ENCODE data around the gene SLC4A3. TPM values are rescaled to one million over a fixed set of nuclear protein-coding genes. Genes with fewer than 3 reads are reported as not detected.

The SLC4A3 gene
- total and polyA plus RNA-seq, 2 of the 13 experiments (the other 11 are each of a cell fraction or from before 2014, with no cell fraction given) = 0.18 to 0.95 TPM

GRCh38 chr2:219578811-219579613, 48.4 kb upstream of the SLC4A3 start:
- Histone ChIP-seq H3K79me2 (ENCODE audit: insufficient read depth, low read length) (no peaks in the 10 kb centered on the region), H3K9ac (ENCODE audit: insufficient read depth, low read depth, low read length) (no peak overlapping the region), H3K27me3 (ENCODE audit: control insufficient read depth in 1 of 2, insufficient read depth in 2 of 2, low read length in 2 of 2) (no peaks in the 10 kb centered on the region), H3K4me1 (ENCODE audit: insufficient read depth, low read length) (peaks cover 64% of the 10 kb centered on the region), H3K4me2 (ENCODE audit: low read depth, low read length) (no peak overlapping the region), H2AFZ (ENCODE audit: low read length) (peak overlapping the region; percentile 74), H3K9me3 (ENCODE audit: low read length) (no peaks in the 10 kb centered on the region), H3K27ac (ENCODE audit: extremely low read length, insufficient read depth, low read length) (no peak overlapping the region), H3K36me3 (replicated peaks in 1 of 2; ENCODE audit: control insufficient read depth in 1 of 2, insufficient read depth in 2 of 2, low read length in 2 of 2) (no peaks in the 10 kb centered on the region), H3K4me3 (replicated peaks in 1 of 3; ENCODE audit: insufficient read depth in 1 of 3, low read depth in 2 of 3, low read length in 3 of 3) (no peak overlapping the region), H4K20me1 (ENCODE audit: insufficient read depth, low read length) (no peaks in the 10 kb centered on the region)
- intact Hi-C loops (cut with micrococcal nuclease; ENCODE audit: unreplicated experiment) (loop anchor here (5.0 kb wide), 1 partner anchor 48 kb away; the partner anchor contains the start of gene SLC4A3), in situ Hi-C loops (cut with HindIII; ENCODE audit: extremely low pct_ligation_motif_present, low pct_unique_long_range_greater_than_20kb) (no loop called here)
- DNase-seq (ENCODE audit: low spot score) = no peak
- 83% methylated on average over 8 of the region's 8 CpGs for WGBS (ENCODE audit: low lambda C conversion rate)
- POLR2A ChIA-PET = interaction anchor here (0.6 to 5.5 kb wide), 2 partner anchors 8 to 17 kb away, joined by 3 to 82 read pairs; partner anchors contain the start of genes OBSL1 and STK11IP
- FAIRE-seq = no peak
- CTCF ChIA-PET (ENCODE audit: low intra/inter-chr PET ratio, low total read pairs) = no interaction called here
- no TSS peak for BruUV-seq (replicated peaks)
- no peak for ATAC-seq
- no peak for TF ChIP-seq MBNL3 (CRISPR knock-in tag; conservative IDR thresholded peaks at IDR 0.05)
- no peak for TF ChIP-seq ZBTB25 (CRISPR knock-in tag; IDR thresholded peaks at IDR 0.05)
- TF ChIP-seq ZKSCAN8 (CRISPR knock-in tag; IDR thresholded peaks at IDR 0.05; ENCODE audit: borderline replicate concordance) = no peak
- no peak for TF ChIP-seq ATF2 (CRISPR knock-in tag; IDR thresholded peaks at IDR 0.05)
- peak; percentile 28 for TF ChIP-seq ZNF501 (CRISPR knock-in tag; IDR thresholded peaks at IDR 0.05)
- 0 out of 2 replicates have a peak, but pooled peaks have one; percentile 25 for TF ChIP-seq ZNF12 (CRISPR knock-in tag; IDR thresholded peaks at IDR 0.05)
- TF ChIP-seq SNAPC2 (CRISPR knock-in tag; IDR thresholded peaks at IDR 0.05) = no peak
- TF ChIP-seq NFE2L1 (CRISPR knock-in tag; IDR thresholded peaks at IDR 0.05; ENCODE audit: borderline replicate concordance) = no peak
- TF ChIP-seq SRSF1 (optimal IDR thresholded peaks at IDR 0.05; ENCODE audit: low read depth, low read length) = no peak
- no peak for TF ChIP-seq ZNF484 (CRISPR knock-in tag; IDR thresholded peaks at IDR 0.05; ENCODE audit: borderline replicate concordance, low read depth)
- no peak for TF ChIP-seq JUND (CRISPR knock-in tag; IDR thresholded peaks at IDR 0.05)
- TF ChIP-seq ZNF180 (CRISPR knock-in tag; IDR thresholded peaks at IDR 0.05; ENCODE audit: borderline replicate concordance, low read depth) = no peak
- no peak for TF ChIP-seq PHF20 (CRISPR knock-in tag; IDR thresholded peaks at IDR 0.05)
- 0 out of 2 replicates have a peak, but pooled peaks have one; percentile 9 for TF ChIP-seq HNF1B (CRISPR knock-in tag; IDR thresholded peaks at IDR 0.05)
- 0 out of 2 replicates have a peak, but pooled peaks have one; percentile 37 for TF ChIP-seq CSRNP1 (CRISPR knock-in tag; IDR thresholded peaks at IDR 0.05)
- TF ChIP-seq HMG20B (CRISPR knock-in tag; conservative IDR thresholded peaks at IDR 0.05) = no peak
- TF ChIP-seq GFI1 (CRISPR knock-in tag; IDR thresholded peaks at IDR 0.05; ENCODE audit: borderline replicate concordance) = no peak
- TF ChIP-seq CENPT (CRISPR knock-in tag; IDR thresholded peaks at IDR 0.05; ENCODE audit: low read depth) = no peak
